GM23338 (cell line): ENCODE data around the gene OR51E1. TPM values are rescaled to one million over a fixed set of nuclear protein-coding genes. Genes with fewer than 3 reads are reported as not detected.

Experiments
- ATAC-seq: fragments of 200-7000 bp; cut with Tn5 transposase; 3 replicates; pipeline ENCODE4 v1.9.1; 2020
- DNase-seq: peaks from one replicate; pipeline ENCODE4 v3.0.0-alpha.2; 2015; ENCODE audit warnings: low spot score
- H2AFZ ChIP-seq: fragments of 200-600 bp; sonication (generic); 2 replicates; pipeline ENCODE4 v1.8.0; 2016; ENCODE audit warnings: antibody characterized with exemption, mild to moderate bottlenecking, moderate library complexity
- H3F3A ChIP-seq: fragments of 200-600 bp; sonication (generic); replicated peaks from 2 replicates; pipeline ENCODE4 v1.8.0; 2017; ENCODE audit warnings: antibody characterized with exemption, mixed run types, low read depth
- H3K27ac ChIP-seq: fragments of 200-600 bp; sonication (generic); 2 replicates; pipeline ENCODE4 v1.6.1; 2016; ENCODE audit warnings: low read depth
- H3K27me3 ChIP-seq: fragments of 200-600 bp; sonication (generic); 2 replicates; pipeline ENCODE4 v1.8.0; 2016; ENCODE audit warnings: mild to moderate bottlenecking, mixed run types, moderate library complexity; ENCODE audit not compliant: insufficient read depth
- H3K36me3 ChIP-seq: fragments of 200-600 bp; sonication (generic); 2 replicates; pipeline ENCODE4 v1.8.0; 2016; ENCODE audit warnings: mild to moderate bottlenecking; ENCODE audit not compliant: insufficient read depth
- H3K4me1 ChIP-seq: fragments of 200-600 bp; sonication (generic); 2 replicates; pipeline ENCODE4 v1.8.0; 2016; ENCODE audit warnings: mild to moderate bottlenecking, moderate library complexity; ENCODE audit not compliant: insufficient read depth
- H3K4me2 ChIP-seq: fragments of 200-600 bp; sonication (generic); 2 replicates; pipeline ENCODE4 v1.7.1; 2017; ENCODE audit warnings: mixed run types
- H3K4me3 ChIP-seq: fragments of 200-600 bp; sonication (generic); 2 replicates; pipeline ENCODE4 v1.6.1; 2016; ENCODE audit warnings: mixed run types
- H3K79me2 ChIP-seq: fragments of 200-600 bp; sonication (generic); replicated peaks from 2 replicates; pipeline ENCODE4 v1.8.0; 2017; ENCODE audit warnings: mild to moderate bottlenecking; ENCODE audit not compliant: insufficient read depth
- H3K9me2 ChIP-seq: fragments of 200-600 bp; sonication (generic); 2 replicates; pipeline ENCODE4 v1.8.0; 2017; ENCODE audit not compliant: insufficient read depth
- H4K20me1 ChIP-seq: fragments of 200-600 bp; sonication (generic); replicated peaks from 2 replicates; pipeline ENCODE4 v1.8.0; 2017; ENCODE audit warnings: mild to moderate bottlenecking; ENCODE audit not compliant: insufficient read depth
- H3K27ac Mint-ChIP-seq: 2 replicates; pipeline ENCODE4 v1.8.0; 2020; ENCODE audit warnings: inconsistent platforms, mild to moderate bottlenecking, moderate library complexity, mixed read lengths
- H3K27me3 Mint-ChIP-seq: 3 replicates; pipeline ENCODE4 v1.8.0; 2022; ENCODE audit warnings: low read depth, mild to moderate bottlenecking, moderate library complexity, mixed read lengths, inconsistent platforms; ENCODE audit not compliant: insufficient read depth, poor library complexity
- H3K36me3 Mint-ChIP-seq: 3 replicates; pipeline ENCODE4 v1.8.0; 2021; ENCODE audit warnings: low read depth, mild to moderate bottlenecking, inconsistent platforms, moderate library complexity, mixed read lengths
- H3K4me1 Mint-ChIP-seq: 3 replicates; pipeline ENCODE4 v1.8.0; 2020; ENCODE audit warnings: mild to moderate bottlenecking, inconsistent platforms, mixed read lengths
- H3K4me3 Mint-ChIP-seq: 3 replicates; pipeline ENCODE4 v1.8.0; 2021; ENCODE audit warnings: moderate library complexity, mild to moderate bottlenecking, inconsistent platforms, mixed read lengths
- H3K9me3 Mint-ChIP-seq: 3 replicates; pipeline ENCODE4 v1.8.0; 2020; ENCODE audit warnings: moderate library complexity, mild to moderate bottlenecking, inconsistent platforms, mixed read lengths
- CREB1 ChIP-seq: fragments of 250-450 bp; sonication (Bioruptor Pico); IDR thresholded peaks from 2 replicates; pipeline ENCODE4 v1.5.0; 2020; ENCODE audit warnings: low read depth, mild to moderate bottlenecking, moderate library complexity
- JUNB ChIP-seq: IDR thresholded peaks from one replicate; pipeline ENCODE4 v1.6.1; 2016; ENCODE audit warnings: antibody characterized with exemption; ENCODE audit not compliant: unreplicated experiment
- POLR2AphosphoS5 ChIP-seq: IDR thresholded peaks from 2 replicates; pipeline ENCODE4 v1.6.1; 2016; ENCODE audit warnings: antibody characterized with exemption, low read depth
- REST ChIP-seq: IDR thresholded peaks from one replicate; pipeline ENCODE4 v1.6.1; 2018; ENCODE audit warnings: antibody characterized with exemption; ENCODE audit not compliant: unreplicated experiment
- ZNF114 ChIP-seq: fragments of 250-450 bp; sonication (Bioruptor Pico); IDR thresholded peaks from 2 replicates; pipeline ENCODE4 v1.5.0; 2020; ENCODE audit warnings: mild to moderate bottlenecking, moderate library complexity
- ZNF331 ChIP-seq: fragments of 250-450 bp; sonication (Bioruptor Pico); IDR thresholded peaks from 2 replicates; pipeline ENCODE4 v1.5.0; 2020; ENCODE audit warnings: low read depth, mild to moderate bottlenecking, moderate library complexity
- ZNF462 ChIP-seq: fragments of 250-450 bp; sonication (Bioruptor Pico); IDR thresholded peaks from 2 replicates; pipeline ENCODE4 v1.5.0; 2020; ENCODE audit warnings: mild to moderate bottlenecking, moderate library complexity
- polyA plus RNA-seq: library from polyadenylated mRNA; unstranded; fragments of >200 nt; fragmentation: Nextera tagmentation; extraction: Ambion mirVana; gene quantifications from 2 replicates; pipeline ENCODE4 v1.2.1, GENCODE V29; 2016
- total RNA-seq: library from RNA; depleted of rRNA; stranded (reverse); fragments of >200 nt; shearing (Covaris generic); gene quantifications from 2 replicates; pipeline ENCODE4 v1.2.3, GENCODE V29; 2014
- TF ChIP-seq, protein P1 (sequence below), 2 experiments: fragments of 200-600 bp in 1 of 2; sonication (generic) in 1 of 2; conservative IDR thresholded peaks; 2 replicates each; pipeline versions ENCODE4 v1.5.1 to v1.6.1; 2016 to 2017; ENCODE audit warnings: antibody characterized with exemption in 2 of 2, low read depth in 2 of 2, mild to moderate bottlenecking in 2 of 2, moderate library complexity in 1 of 2

The OR51E1 gene
- total and polyA plus RNA-seq, 2 experiments from 2014 or later, result not detected

DNA sequence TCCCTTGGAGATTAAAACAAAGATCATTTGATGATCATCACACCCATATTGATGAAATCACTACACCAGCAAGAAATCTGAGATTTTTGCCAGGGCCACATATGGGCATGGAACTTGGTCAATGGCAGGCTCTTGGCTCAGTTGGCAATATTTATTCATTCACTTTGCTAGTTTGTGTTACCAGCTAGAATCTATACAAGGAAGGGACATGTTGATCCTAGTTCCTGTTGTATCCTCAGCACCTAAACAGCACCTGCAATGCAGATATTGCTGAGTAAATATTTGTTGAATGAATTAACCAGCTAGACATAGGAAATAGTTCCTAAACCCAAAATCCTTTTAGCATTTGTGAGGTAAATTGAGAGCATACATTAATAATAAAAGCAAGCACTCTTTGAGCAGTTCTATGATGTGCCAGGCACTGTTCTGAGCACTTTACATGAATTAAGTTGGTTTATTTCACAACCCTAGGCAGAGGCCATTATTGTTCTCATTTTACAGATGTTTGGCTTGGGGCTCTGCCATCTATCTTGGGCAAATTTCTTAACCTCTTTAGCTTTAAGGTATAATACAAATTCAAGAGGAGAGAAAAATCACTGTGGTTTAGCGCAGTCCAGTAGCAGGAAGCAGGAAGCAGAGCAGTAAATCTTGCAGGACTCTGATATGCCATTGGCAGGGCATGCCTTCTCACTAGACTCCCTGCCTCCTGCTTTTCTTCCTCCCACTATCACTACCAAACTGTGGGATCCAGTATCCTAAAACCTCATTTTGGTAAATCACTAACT is 37.4 kb upstream of the OR51E1 start (continued):
- TF ChIP-seq REST, result no peak

DNA sequence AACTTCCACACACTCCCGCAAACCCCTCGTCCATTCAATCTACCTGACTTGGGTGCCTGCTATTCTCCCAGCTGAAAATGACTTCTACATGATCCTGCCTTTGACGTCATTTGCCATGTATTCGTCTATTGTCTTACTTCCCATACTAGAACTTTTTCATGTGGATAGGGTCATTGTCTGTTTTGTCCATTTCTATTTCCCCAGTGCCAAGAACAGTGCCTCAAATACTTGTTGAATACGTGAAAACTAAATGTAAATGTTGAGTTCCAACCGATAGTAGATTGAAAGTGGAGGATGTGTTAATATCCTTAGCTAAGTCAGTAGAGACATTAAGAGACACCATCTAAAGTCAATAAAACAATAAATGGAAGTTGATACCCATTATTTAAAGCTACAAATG is 36.7 kb upstream of the OR51E1 start:
- Histone ChIP-seq H3K9me2 (peaks cover 8% of the 10 kb centered on the region; the same call in 1 of the 2 replicates), H3K79me2 (no peaks in the 10 kb centered on the region), H3K4me3 (peak overlapping the region; percentile 59), H3K4me1 (peaks cover 6% of the 10 kb centered on the region), H3K27ac (no peak overlapping the region), H3K36me3 (no peaks in the 10 kb centered on the region), H2AFZ (peak overlapping the region; percentile 6; the same call in 1 of the 2 replicates), H4K20me1 (no peaks in the 10 kb centered on the region), H3F3A (no peaks in the 10 kb centered on the region), H3K4me2 (peak overlapping the region; percentile 84), H3K27me3 (no peaks in the 10 kb centered on the region)
- peak overlapping the region; percentile 89 for H3K4me3 Mint-ChIP-seq
- ATAC-seq (no peak), DNase-seq (no peak)
- no peak overlapping the region for H3K27ac Mint-ChIP-seq
- no peaks in the 10 kb centered on the region; the same call in 2 of the 3 replicates for H3K36me3 Mint-ChIP-seq
- peaks cover 4% of the 10 kb centered on the region for H3K27me3 Mint-ChIP-seq
- peaks cover 6% of the 10 kb centered on the region; the same call in 2 of the 3 replicates for H3K4me1 Mint-ChIP-seq
- no peaks in the 10 kb centered on the region for H3K9me3 Mint-ChIP-seq
- no peak for TF ChIP-seq ZNF331 (CRISPR knock-in tag)
- no peak for TF ChIP-seq POLR2AphosphoS5
- TF ChIP-seq ZNF462 (CRISPR knock-in tag), result no peak
- TF ChIP-seq JUNB, result no peak
- TF ChIP-seq, protein P1, sequence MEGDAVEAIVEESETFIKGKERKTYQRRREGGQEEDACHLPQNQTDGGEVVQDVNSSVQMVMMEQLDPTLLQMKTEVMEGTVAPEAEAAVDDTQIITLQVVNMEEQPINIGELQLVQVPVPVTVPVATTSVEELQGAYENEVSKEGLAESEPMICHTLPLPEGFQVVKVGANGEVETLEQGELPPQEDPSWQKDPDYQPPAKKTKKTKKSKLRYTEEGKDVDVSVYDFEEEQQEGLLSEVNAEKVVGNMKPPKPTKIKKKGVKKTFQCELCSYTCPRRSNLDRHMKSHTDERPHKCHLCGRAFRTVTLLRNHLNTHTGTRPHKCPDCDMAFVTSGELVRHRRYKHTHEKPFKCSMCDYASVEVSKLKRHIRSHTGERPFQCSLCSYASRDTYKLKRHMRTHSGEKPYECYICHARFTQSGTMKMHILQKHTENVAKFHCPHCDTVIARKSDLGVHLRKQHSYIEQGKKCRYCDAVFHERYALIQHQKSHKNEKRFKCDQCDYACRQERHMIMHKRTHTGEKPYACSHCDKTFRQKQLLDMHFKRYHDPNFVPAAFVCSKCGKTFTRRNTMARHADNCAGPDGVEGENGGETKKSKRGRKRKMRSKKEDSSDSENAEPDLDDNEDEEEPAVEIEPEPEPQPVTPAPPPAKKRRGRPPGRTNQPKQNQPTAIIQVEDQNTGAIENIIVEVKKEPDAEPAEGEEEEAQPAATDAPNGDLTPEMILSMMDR (conservative IDR thresholded peaks at IDR 0.05; ENCODE audit: low read depth in 2 of 2), result no peak
- TF ChIP-seq ZNF114 (CRISPR knock-in tag), result no peak
- TF ChIP-seq REST, result no peak
- no peak for TF ChIP-seq CREB1 (CRISPR knock-in tag)
